Renal cortex interstitium (tissue), 15 donors: Measurements from ENCODE around the gene TAF1C. TPM values are rescaled to one million over a fixed set of nuclear protein-coding genes. Genes with fewer than 3 reads are reported as not detected.

Experiments
- DNase-seq, 11 donors: peaks; one replicate each; pipeline ENCODE4 v3.0.0-alpha.2; 2013; ENCODE audit warnings: low read depth in 9 of 11, low spot score in 4 of 11; ENCODE audit errors: extremely low read depth in 1 of 11
- long read RNA-seq, 16 experiments: transcript quantifications; one replicate each; lab custom pipeline, GENCODE V29; 2026
- polyA plus RNA-seq, 3 donors: library from polyadenylated mRNA; unstranded; fragments of 120-200 nt; gene quantifications; one replicate each; pipeline ENCODE4 v1.2.1, GENCODE V29; 2013; ENCODE audit not compliant: insufficient read length in 3 of 3

Gene TAF1C, protein sequence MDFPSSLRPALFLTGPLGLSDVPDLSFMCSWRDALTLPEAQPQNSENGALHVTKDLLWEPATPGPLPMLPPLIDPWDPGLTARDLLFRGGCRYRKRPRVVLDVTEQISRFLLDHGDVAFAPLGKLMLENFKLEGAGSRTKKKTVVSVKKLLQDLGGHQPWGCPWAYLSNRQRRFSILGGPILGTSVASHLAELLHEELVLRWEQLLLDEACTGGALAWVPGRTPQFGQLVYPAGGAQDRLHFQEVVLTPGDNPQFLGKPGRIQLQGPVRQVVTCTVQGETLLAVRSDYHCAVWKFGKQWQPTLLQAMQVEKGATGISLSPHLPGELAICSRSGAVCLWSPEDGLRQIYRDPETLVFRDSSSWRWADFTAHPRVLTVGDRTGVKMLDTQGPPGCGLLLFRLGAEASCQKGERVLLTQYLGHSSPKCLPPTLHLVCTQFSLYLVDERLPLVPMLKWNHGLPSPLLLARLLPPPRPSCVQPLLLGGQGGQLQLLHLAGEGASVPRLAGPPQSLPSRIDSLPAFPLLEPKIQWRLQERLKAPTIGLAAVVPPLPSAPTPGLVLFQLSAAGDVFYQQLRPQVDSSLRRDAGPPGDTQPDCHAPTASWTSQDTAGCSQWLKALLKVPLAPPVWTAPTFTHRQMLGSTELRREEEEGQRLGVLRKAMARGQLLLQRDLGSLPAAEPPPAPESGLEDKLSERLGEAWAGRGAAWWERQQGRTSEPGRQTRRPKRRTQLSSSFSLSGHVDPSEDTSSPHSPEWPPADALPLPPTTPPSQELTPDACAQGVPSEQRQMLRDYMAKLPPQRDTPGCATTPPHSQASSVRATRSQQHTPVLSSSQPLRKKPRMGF
- polyA plus RNA-seq, result 10 to 100 TPM; 34.3 to 58.7 (median 40.3) TPM
- long read RNA-seq, donor 1, partial matches to known transcripts, result 6 of 8 reads
- long read RNA-seq, donor 1, other reads (novel, unspliced or antisense), result 0 of 8 reads
- long read RNA-seq, donor 2, partial matches to known transcripts, result 0 of 2 reads
- long read RNA-seq, donor 2, other reads (novel, unspliced or antisense), result 0 of 2 reads
- long read RNA-seq, donor 3, partial matches to known transcripts, result 0 of 2 reads
- long read RNA-seq, donor 3, other reads (novel, unspliced or antisense), result 0 of 2 reads
- long read RNA-seq, donor 4, partial matches to known transcripts, result 0 of 2 reads
- long read RNA-seq, donor 4, other reads (novel, unspliced or antisense), result 0 of 2 reads
- long read RNA-seq, donor 5, result 0 reads
- long read RNA-seq, donor 6, partial matches to known transcripts, result 38 of 43 reads
- long read RNA-seq, donor 6, other reads (novel, unspliced or antisense), result 0 of 43 reads
- long read RNA-seq, donor 7, partial matches to known transcripts, result 5 of 8 reads
- long read RNA-seq, donor 7, other reads (novel, unspliced or antisense), result 0 of 8 reads
- long read RNA-seq, donor 8, result 0 reads
- long read RNA-seq, donor 9, partial matches to known transcripts, result 5 of 5 reads
- long read RNA-seq, donor 9, other reads (novel, unspliced or antisense), result 0 of 5 reads
- long read RNA-seq, donor 10, partial matches to known transcripts, result 0 of 1 reads
- long read RNA-seq, donor 10, other reads (novel, unspliced or antisense), result 0 of 1 reads
- long read RNA-seq, donor 11, partial matches to known transcripts, result 0 of 1 reads
- long read RNA-seq, donor 11, other reads (novel, unspliced or antisense), result 0 of 1 reads
- long read RNA-seq, donor 12, result 0 reads
- long read RNA-seq, donor 13, result 0 reads
- long read RNA-seq, donor 14, result 0 reads
- long read RNA-seq, donor 15, partial matches to known transcripts, result 5 of 7 reads
- long read RNA-seq, donor 15, other reads (novel, unspliced or antisense), result 0 of 7 reads
- long read RNA-seq, donor 16, partial matches to known transcripts, result 14 of 21 reads
- long read RNA-seq, donor 16, other reads (novel, unspliced or antisense), result 0 of 21 reads

DNA sequence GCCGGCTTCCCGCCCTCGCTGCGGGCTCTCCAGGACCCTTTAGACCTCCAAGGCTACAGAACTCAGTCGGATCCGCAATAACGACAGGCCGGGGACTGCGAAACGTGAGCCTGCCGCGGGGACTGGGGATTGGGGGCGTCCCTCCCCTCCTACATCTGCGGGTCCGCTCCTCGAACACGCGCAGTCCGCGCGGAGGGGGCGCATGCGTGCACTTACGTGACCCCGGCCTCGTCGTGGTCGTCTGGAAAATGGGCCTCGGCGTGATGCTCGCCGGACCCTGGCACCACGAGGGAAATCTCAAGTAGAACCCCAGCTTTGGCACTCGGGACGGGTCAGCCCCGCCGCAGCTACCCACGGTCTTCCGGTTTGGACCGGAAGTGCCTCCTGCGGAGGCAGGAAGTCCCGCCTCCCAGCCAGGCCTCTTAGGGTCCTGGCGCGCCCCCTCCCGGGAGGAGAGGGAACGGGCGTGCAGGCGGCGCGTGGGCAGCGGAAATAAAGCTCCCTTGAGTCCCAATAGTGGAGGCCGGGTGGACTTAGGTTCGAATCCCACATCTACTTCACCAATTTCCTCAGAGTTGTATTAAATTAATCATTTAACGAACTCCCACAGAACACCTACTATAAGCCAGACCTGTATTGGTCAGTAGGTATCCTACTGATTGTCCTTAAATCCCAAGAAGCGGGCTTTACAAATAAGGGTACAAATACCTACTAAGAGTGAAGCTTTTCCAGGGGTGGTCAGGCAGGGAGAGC, at the start of gene TAF1C:
Gene TAF1C (minus strand): TSS at position 373 of the 753 bp plus-strand sequence. CDS start 2,069 bp downstream, outside the sequence.
- DNase-seq, result peak; percentile 86 to 97 (median 90)

DNA sequence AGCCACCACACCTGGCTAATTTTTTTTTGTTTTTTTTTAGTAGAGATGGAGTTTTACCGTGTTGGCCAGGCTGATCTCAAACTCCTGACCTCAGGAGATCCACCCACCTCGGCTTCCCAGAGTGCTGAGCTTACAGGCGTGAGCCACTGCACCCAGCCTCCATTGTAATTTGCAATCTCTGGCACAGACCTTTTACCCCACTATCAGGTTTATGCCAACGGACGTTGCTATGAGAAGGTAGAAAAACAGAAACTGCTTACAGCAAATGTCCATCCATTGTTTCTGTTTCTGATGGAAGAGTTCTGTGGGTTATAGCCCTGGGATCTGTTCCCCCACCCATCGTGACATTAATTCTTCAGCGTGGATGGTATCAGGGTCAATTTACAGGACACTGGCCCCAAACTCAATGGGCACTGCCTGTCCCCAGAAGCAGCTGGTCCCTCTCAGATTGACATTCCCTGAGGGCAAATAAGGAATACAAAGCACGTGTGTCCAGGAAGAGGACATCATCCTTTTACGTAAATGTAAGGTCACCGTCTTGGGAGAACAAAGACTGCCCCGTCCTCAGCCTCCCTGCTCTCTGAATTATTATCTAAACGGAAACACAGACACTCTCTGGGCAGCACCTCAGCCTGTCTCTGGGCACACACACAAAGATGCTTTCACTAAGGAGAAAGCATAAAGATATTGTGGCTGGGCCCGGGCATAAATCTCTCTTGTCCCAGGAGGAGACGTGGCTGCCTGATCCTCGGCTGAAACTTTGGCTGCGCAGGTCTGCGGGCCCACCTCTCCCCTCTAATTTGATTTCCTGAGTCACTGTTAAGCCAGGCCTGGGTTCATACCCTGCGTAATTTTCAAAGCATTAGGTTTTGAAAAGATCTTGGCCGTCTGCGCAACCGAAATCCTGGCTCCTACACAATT, 47.7 kb upstream of the TAF1C start:
- no peak for DNase-seq

DNA sequence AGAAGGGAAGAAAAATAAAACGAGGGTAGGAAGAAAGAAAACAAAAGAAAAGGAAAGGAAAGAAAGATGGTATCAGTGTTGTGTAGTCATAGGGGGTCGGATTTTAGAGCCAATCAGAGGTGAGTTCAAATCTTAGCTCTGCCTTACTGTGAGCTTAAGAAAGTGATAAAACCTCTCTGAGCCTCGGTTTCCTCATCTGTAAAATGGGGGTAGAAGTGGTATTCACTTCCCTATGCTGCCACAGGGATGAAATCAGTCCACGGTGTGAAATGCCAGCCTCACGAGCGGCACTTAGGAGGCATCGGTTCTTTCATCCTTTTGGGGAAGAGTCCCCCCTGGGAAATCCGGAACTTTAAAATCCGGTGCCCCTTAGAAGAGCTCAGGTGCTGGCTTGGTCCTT, 46.9 kb upstream of the TAF1C start:
- no peak for DNase-seq

DNA sequence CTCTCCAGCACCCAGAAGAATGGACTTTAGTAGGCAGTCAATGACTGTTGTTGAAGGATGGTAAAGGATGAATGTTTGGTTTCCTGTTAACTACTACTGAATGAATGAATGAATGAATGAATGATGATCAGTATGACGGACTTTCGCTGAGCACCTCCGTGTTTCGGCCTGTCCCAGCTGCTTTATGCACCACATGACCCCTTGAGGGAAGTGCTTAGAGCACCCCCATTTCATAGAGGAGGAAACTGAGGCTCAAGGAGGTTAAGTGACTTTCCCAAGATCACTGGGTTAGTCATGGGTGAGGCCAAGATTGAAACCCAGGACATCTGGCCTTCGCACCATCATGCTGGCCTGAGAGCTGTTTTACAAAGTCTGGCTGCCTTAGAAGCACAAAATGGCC, 46.1 kb upstream of the TAF1C start:
- no peak for DNase-seq

DNA sequence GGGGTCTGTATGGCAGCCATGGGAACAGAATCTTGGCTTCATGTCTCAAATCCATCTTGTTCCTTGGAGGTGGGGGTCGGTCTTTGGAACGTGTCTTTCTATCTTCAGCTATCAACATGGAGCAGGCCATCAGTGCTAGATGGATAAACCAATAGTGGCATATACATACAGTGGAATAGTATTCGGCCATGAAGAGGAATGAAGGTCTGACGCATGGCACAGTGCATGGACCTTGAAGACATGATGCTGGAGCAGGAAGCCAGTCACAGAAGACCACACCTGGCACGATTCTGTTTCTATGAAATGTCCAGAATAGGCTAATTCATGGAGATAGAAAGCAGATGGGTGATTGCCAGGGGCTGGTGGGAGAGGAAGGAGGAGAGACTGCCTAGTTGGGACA, 45.2 kb upstream of the TAF1C start:
- no peak for DNase-seq

DNA sequence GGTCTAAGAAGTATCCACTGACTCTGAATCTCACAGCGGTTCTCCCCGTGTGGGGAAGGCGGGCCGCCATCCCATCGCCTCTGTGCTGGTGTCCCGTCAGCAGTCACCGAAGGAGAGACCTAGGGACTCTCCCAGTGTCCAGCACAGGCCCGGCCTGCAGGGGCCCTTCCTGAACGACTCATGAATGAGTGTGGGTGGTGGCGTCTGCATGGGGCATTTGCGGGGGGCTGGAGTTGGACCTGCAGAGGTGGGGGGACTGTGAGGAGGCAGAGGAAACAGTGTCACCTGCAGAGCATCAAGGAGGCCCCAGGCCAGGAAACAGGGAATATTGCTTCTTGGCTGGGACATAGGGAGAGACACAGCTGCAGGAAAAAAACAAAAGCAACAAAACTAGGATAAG, 42.6 kb upstream of the TAF1C start:
- DNase-seq, result no peak

DNA sequence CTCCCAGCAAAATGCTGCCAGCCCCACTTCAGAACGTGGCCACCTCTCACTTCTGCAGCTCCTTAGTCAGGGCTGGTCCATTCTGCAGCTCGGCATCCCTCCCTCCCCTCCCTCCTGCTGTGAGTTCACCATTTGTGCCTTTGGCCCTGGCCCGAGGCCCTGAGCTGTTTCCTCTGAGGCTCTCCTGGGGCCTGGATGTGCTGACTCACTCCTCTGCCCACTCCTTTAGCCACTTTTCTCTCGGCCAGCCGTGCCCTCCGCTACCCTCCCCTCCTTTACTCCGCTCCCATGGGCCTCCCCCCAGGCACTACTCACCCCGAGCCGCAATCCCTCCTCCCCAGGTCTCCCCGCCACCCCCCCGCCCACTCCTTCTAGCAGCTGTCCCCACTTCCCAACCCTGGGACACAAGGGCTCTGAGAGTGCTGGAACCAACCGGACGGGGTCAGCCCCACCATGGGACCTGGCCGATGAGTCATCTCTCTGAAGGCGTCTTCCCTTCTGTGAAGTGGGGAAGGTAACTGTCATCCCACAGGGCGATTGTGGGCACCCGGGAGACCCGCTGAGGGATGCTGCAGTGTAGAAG, 41.5 kb upstream of the TAF1C start:
- peak in 1 of 11 donors; percentile 26 for DNase-seq

DNA sequence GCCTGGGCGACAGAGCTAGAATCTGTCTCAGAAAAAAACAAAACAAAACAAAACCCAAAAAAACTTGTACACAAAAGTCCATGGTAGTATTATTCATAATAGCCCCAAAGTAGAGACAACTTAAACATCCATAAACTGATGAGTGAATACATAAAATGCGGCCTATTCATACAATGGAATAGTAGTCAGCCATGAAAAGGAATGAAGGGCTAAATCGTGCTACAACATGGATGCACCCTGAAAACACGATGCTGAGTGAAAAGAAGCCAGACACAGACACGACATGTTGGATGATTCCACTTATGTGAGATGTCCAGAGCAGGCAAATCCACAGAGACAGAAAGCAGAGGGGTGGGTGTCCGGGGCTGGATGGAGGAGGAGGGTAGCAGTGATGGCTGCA, 40.7 kb upstream of the TAF1C start:
- no peak for DNase-seq

DNA sequence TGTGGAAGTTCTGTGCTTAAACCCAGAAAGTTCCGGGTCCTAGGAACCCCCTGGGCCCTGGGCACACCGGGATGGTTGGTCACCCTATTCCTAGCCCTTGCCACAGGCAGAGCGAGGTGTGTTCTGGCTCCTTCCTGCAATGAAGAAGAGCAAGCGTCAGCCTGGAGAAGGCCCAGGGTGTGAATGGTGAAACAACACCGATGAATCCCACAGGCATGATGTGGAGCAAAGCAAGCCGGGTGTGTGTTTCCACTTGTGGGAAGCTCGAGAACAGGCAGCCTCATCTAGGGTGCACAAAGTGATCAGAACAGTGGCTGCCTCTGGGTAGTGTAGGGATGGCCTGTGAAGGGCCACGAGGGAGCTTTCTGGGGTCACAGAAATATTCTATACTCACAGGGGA, 39.2 kb upstream of the TAF1C start:
- DNase-seq, result no peak

DNA sequence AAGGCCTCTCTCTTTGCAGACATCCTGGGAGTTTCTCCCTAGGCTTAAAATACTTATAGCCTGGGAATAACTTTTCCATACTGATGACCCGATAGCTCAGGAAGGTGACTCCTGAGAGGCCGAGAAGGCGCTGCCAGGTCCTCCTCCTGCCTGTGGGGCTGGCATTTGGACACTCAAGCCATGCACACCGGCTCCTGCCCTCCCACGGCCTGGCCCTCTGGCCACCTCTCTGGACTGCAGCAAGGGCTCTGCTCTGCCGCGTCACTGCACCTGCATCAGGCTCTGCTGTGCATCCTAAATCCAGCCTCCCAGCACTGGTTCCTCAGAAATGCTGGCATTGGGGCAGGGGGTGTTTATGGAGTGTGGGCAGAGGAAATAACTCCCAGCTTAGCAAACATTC, 38.7 kb upstream of the TAF1C start:
- DNase-seq, result no peak

DNA sequence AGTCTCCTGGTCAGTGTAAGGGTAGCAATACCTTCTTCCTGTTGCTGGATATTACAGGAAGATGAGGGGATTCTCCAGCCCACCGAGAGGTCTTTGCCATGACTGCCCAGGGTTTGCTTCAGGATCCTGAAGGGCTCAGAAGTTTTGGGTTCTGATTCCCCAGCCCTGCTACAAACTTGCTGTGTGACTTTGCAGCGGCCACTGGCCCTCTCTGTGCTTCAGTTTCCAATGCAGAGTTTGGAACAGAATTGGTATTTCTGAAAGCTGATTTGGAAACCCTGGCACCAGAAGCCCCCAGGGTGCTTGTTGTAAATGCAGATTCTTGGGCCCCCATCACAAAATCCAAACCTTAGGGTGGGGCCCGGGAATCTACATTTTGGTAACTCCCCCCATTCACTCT, 38.3 kb upstream of the TAF1C start:
- no peak for DNase-seq

DNA sequence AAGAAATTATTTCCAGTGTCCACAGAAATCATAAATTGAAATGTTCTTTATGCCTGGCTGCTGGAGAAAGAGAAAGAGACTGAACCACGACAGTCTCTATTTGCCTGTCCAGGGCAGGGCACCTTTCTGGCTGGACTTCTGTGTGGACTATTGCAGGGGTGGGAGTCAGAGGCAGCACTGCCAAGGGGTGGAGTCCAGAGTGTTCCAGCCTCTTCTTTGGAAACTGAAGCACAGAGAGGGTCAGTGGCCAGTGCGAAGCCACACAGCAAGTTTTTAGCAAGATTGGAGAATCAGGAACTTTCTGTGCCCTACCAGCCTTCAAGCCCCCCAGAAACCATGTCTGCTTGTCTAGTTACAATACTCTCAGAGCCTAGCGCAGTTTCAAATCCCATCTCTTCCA, 37.7 kb upstream of the TAF1C start:
- no peak for DNase-seq

DNA sequence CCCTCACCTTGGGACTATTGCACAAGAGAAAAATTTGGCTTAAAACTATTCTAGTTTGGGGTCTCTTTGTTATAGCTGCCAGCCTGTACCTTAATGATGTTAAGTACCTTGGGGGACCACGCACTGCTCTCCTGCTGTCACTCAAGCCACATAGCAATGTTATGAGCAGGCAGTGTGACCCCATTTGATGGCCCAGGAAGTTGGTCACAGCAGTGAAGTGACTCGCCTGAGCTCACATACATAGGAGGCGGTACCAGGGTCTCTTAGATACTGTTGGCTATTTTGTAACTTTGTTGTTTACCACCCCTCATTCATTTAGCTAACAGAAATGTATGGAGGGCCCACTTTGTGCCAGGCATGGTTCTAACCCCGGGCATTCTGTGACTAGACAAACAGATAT, 36.6 kb upstream of the TAF1C start:
- no peak for DNase-seq

DNA sequence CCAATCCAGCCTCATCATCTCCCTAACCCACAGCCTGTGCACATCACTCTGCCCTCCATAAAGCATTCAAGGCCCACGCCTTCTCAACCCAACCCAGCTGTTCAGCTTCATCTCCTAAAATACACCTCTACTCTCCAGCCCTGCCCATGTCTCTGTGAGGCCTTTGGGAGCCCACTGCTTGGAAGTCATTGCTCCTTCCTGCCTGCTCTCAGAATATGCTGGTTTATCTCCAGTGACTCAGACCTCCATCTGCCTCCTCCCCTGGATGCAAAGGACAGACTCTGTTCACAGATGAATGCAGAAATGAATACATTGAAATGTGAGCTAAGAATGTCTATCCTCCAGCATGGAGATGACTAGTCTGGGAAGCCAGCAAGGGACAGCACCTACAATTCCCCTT, 34.0 kb upstream of the TAF1C start:
- DNase-seq, result no peak

DNA sequence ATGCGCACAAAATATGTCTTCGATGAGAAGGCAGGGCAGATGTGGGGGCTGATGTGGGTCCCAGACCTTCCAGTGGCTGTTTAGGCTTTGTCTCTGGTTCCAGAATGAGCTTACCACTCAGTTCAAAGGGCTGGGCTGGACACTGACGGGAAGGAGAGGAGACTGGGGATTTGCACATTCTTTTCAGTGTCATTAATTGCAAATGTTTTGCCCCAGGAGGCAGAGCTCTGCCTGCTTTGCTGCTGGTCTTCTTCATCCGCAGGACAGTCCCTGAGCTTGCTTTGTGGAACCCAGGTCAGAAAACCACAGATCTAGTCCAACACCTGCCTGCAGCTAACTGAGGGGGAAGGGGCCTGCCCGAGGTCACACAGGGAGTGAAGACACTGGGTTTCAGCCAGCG, 32.1 kb upstream of the TAF1C start:
- DNase-seq, result no peak

DNA sequence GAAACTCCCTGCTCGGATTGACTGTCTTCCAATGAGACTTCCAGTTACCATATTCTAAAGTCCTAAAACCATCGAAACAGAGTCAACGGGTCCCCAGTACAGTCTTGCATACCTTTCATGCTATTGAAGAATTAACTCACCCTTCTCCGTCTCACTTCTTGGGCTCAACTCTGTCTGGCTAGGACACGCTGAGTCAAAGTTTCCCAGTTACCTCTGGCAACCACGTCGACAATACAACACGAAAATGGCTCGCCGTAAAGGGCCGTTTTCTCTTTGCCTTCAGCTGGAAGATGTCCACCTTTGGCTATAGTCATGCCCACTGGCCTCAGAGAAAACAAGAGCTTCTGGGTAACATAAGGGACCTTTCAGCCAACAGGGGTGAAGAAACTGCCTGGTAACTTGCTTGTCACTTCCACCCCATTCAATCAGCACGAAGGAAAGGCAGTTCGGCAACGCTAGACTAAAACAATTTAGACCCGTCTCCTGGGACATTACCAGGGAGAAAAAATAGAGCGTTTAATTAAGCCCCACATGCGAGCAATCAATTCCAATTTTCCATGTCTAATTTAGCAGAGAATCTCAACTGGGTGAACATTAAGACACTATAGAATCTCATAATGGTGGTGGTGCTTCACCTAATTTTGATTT, 31.4 kb upstream of the TAF1C start:
- DNase-seq, result no peak
